Smooth muscle cell (in vitro differentiated cells): ENCODE data around the gene RAB15. TPM values are rescaled to one million over a fixed set of nuclear protein-coding genes. Genes with fewer than 3 reads are reported as not detected.

Source experiments
- DNase-seq: peaks from one replicate; lab custom pipeline; 2025; ENCODE audit not compliant: unreplicated experiment; lab: John Stamatoyannopoulos, UW
- H2AFZ ChIP-seq: fragments of 200-600 bp; sonication (generic); 2 replicates; pipeline ENCODE4 v1.6.0; 2016; ENCODE audit warnings: antibody characterized with exemption, low read depth, mild to moderate bottlenecking
- H3F3A ChIP-seq: fragments of 200-600 bp; sonication (generic); 2 replicates; pipeline ENCODE4 v1.6.0; 2017; ENCODE audit warnings: antibody characterized with exemption, low read depth
- H3K27ac ChIP-seq: fragments of 200-600 bp; sonication (generic); 2 replicates; pipeline ENCODE4 v1.5.1; 2016; ENCODE audit warnings: low read depth, mild to moderate bottlenecking
- H3K27me3 ChIP-seq: fragments of 200-600 bp; sonication (generic); 2 replicates; pipeline ENCODE4 v1.6.1; 2016; ENCODE audit warnings: low read depth, mild to moderate bottlenecking
- H3K36me3 ChIP-seq: fragments of 200-600 bp; sonication (generic); 2 replicates; pipeline ENCODE4 v1.5.1; 2016; ENCODE audit warnings: low read depth
- H3K4me1 ChIP-seq: fragments of 200-600 bp; sonication (generic); 2 replicates; pipeline ENCODE4 v1.5.1; 2016; ENCODE audit warnings: low read depth
- H3K4me2 ChIP-seq: fragments of 200-600 bp; sonication (generic); 2 replicates; pipeline ENCODE4 v1.6.0; 2016; ENCODE audit warnings: mild to moderate bottlenecking
- H3K4me3 ChIP-seq: fragments of 200-600 bp; sonication (generic); 2 replicates; pipeline ENCODE4 v1.5.1; 2016; ENCODE audit warnings: mild to moderate bottlenecking
- H3K79me2 ChIP-seq: fragments of 200-600 bp; sonication (generic); 2 replicates; pipeline ENCODE4 v1.6.0; 2016; ENCODE audit warnings: low read depth, mild to moderate bottlenecking
- H3K9ac ChIP-seq: fragments of 200-600 bp; sonication (generic); 2 replicates; pipeline ENCODE4 v1.6.0; 2016; ENCODE audit warnings: low read depth
- H3K9me3 ChIP-seq: fragments of 200-600 bp; sonication (generic); replicated peaks from 2 replicates; pipeline ENCODE4 v1.5.1; 2016; ENCODE audit warnings: low read depth
- H4K20me1 ChIP-seq: fragments of 200-600 bp; sonication (generic); 2 replicates; pipeline ENCODE4 v1.6.0; 2016; ENCODE audit warnings: low read depth
- CTCF ChIP-seq: fragments of 200-600 bp; sonication (generic); IDR thresholded peaks from 2 replicates; pipeline ENCODE4 v1.5.1; 2017; ENCODE audit warnings: borderline replicate concordance, mild to moderate bottlenecking, antibody characterized with exemption; ENCODE audit not compliant: insufficient read depth, poor library complexity, severe bottlenecking
- WGBS: methylation state at CpG from one replicate; pipeline ENCODE4 v1.1.7; 2016; ENCODE audit warnings: low lambda C conversion rate; 5-methylcytosine and 5-hydroxymethylcytosine counted together
- polyA plus RNA-seq: library from polyadenylated mRNA; unstranded; fragments of >200 nt; fragmentation: Nextera tagmentation; extraction: Ambion mirVana; gene quantifications from 2 replicates; pipeline ENCODE4 v1.2.1, GENCODE V29; 2016
- total RNA-seq: library from RNA; depleted of rRNA; stranded (reverse); fragments of >200 nt; gene quantifications from 2 replicates; pipeline ENCODE4 v1.2.3, GENCODE V29; 2014

RAB15 gene
- total and polyA plus RNA-seq, 2 experiments from 2014 or later = 7.1 to 7.7 TPM

GRCh38 chr14:64927031-64927430 is 45.1 kb downstream of the RAB15 start:
- Histone ChIP-seq H3K27ac (no peak overlapping the region), H3K9ac (no peak overlapping the region), H2AFZ (no peak overlapping the region), H4K20me1 (peaks cover 62% of the 10 kb centered on the region), H3K4me2 (no peak overlapping the region), H3K36me3 (peaks cover 17% of the 10 kb centered on the region), H3K9me3 (no peaks in the 10 kb centered on the region), H3K79me2 (peaks cover 6% of the 10 kb centered on the region), H3F3A (no peaks in the 10 kb centered on the region), H3K4me1 (no peaks in the 10 kb centered on the region), H3K4me3 (no peak overlapping the region), H3K27me3 (no peaks in the 10 kb centered on the region)
- WGBS = 97% methylated on average over 3 of the region's 3 CpGs
- no peak for DNase-seq
- no peak for TF ChIP-seq CTCF

- H3K4me1 ChIP-seq = no peaks in the 10 kb centered on the region
- peaks cover 57% of the 10 kb centered on the region for H4K20me1 ChIP-seq
- WGBS = 83% methylated on average over 4 of the region's 4 CpGs
- H3K4me3 ChIP-seq = no peak overlapping the region
- no peak overlapping the region for H3K9ac ChIP-seq
- no peak overlapping the region for H3K27ac ChIP-seq
- DNase-seq = no peak
- H3K36me3 ChIP-seq = peaks cover 16% of the 10 kb centered on the region
- no peak overlapping the region for H3K4me2 ChIP-seq
- H3K27me3 ChIP-seq = no peaks in the 10 kb centered on the region
- no peaks in the 10 kb centered on the region for H3K9me3 ChIP-seq
- no peak overlapping the region for H2AFZ ChIP-seq
- no peak for TF ChIP-seq CTCF
- no peaks in the 10 kb centered on the region for H3F3A ChIP-seq
- H3K79me2 ChIP-seq = peaks cover 10% of the 10 kb centered on the region
These were observed 45.6 kb downstream of the RAB15 start for GRCh38 chr14:64926398-64926995.

- TF ChIP-seq CTCF = no peak
- 100% methylated on average over 3 of the region's 3 CpGs for WGBS
- H3K79me2 ChIP-seq = peaks cover 25% of the 10 kb centered on the region
These were observed 49.1 kb downstream of the RAB15 start for GRCh38 chr14:64923015-64923414.

GRCh38 chr14:64920465-64920864 is 51.7 kb downstream of the RAB15 start:
- peaks cover 6% of the 10 kb centered on the region for H3K36me3 ChIP-seq
- H3K27ac ChIP-seq = no peak overlapping the region
- H3K4me2 ChIP-seq = no peak overlapping the region
- H3F3A ChIP-seq = no peaks in the 10 kb centered on the region
- no peaks in the 10 kb centered on the region for H3K27me3 ChIP-seq
- peaks cover 51% of the 10 kb centered on the region for H3K79me2 ChIP-seq
- no peak overlapping the region for H3K4me3 ChIP-seq
- H2AFZ ChIP-seq = no peak overlapping the region
- 97% methylated on average over 2 of the region's 2 CpGs for WGBS
- H3K9me3 ChIP-seq = no peaks in the 10 kb centered on the region
- peaks cover 4% of the 10 kb centered on the region for H3K4me1 ChIP-seq
- no peak for TF ChIP-seq CTCF
- no peak for DNase-seq
- no peak overlapping the region for H3K9ac ChIP-seq
- peaks cover 29% of the 10 kb centered on the region for H4K20me1 ChIP-seq

More at GRCh38 chr14:64923015-64923414, 49.1 kb downstream of the RAB15 start:
- H3K36me3 ChIP-seq = peaks cover 16% of the 10 kb centered on the region
- H3K9me3 ChIP-seq = no peaks in the 10 kb centered on the region
- peaks cover 43% of the 10 kb centered on the region for H4K20me1 ChIP-seq
- H3K4me1 ChIP-seq = peaks cover 1% of the 10 kb centered on the region
- H3K27ac ChIP-seq = no peak overlapping the region
- H2AFZ ChIP-seq = no peak overlapping the region
- H3K4me3 ChIP-seq = no peak overlapping the region
- H3F3A ChIP-seq = no peaks in the 10 kb centered on the region
- H3K4me2 ChIP-seq = no peak overlapping the region
- no peak overlapping the region for H3K9ac ChIP-seq
- no peaks in the 10 kb centered on the region for H3K27me3 ChIP-seq
- no peak for DNase-seq
